Mesothelial cell of epicardium (in vitro differentiated cells): Measurements from ENCODE around the gene TET3. TPM values are rescaled to one million over a fixed set of nuclear protein-coding genes. Genes with fewer than 3 reads are reported as not detected.

Source experiments
- DNase-seq, 2 experiments: peaks; one replicate each; pipeline ENCODE4 v3.0.0; 2021; ENCODE audit warnings: low spot score in 2 of 2; ENCODE audit not compliant: unreplicated experiment in 2 of 2
- H3K27ac Mint-ChIP-seq: 2 replicates; pipeline ENCODE4 v1.8.0; 2021; ENCODE audit warnings: mixed read lengths
- H3K27me3 Mint-ChIP-seq: 2 replicates; pipeline ENCODE4 v1.8.0; 2021; ENCODE audit warnings: low read depth, mixed read lengths
- H3K36me3 Mint-ChIP-seq: 2 replicates; pipeline ENCODE4 v1.8.0; 2021; ENCODE audit warnings: mixed read lengths
- H3K4me1 Mint-ChIP-seq: 2 replicates; pipeline ENCODE4 v1.8.0; 2021; ENCODE audit warnings: mixed read lengths
- H3K4me3 Mint-ChIP-seq: 2 replicates; pipeline ENCODE4 v1.8.0; 2021; ENCODE audit warnings: mild to moderate bottlenecking, moderate library complexity, mixed read lengths
- H3K9me3 Mint-ChIP-seq: 2 replicates; pipeline ENCODE4 v1.8.0; 2021; ENCODE audit warnings: mixed read lengths
- CTCF ChIP-seq: fragments of 200-600 bp; sonication (generic); IDR thresholded peaks from one replicate; pipeline ENCODE4 v1.5.0; 2021; ENCODE audit warnings: antibody characterized with exemption; ENCODE audit not compliant: unreplicated experiment
- total RNA-seq: library from RNA; stranded (reverse); gene quantifications from 3 replicates; pipeline ENCODE4 v1.2.1, GENCODE V29; 2021

The TET3 gene
- total RNA-seq, 1 donor from 2014 or later, result 42.6 TPM

DNA sequence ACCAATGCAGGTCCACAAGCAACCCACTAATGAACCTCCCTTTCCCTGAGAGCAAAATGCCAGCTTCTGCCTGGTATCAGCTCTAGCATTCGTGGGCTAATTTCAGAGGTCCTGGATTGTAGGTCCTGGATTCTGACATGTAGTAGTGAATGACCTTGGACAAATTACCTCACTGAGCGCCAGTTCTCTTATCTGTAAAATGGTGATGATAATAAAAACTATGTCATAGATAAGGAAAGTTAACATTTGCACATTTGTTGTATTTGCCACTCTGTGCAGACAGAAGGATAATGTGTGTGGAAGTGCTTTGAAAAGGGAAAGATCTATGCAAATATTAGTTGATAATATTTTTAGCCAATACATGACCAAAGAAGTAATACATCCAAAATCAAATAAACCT is 4.1 kb upstream of the TET3 start:
- H3K4me3 Mint-ChIP-seq, result peak overlapping the region; percentile 67
- no peak for TF ChIP-seq CTCF
- H3K27ac Mint-ChIP-seq, result no peak overlapping the region
- H3K27me3 Mint-ChIP-seq, result peaks cover 35% of the 10 kb centered on the region
- DNase-seq, result no peak
- no peaks in the 10 kb centered on the region for H3K36me3 Mint-ChIP-seq
- H3K9me3 Mint-ChIP-seq, result no peaks in the 10 kb centered on the region
- H3K4me1 Mint-ChIP-seq, result peaks cover 53% of the 10 kb centered on the region

- no peak for TF ChIP-seq CTCF
- no peaks in the 10 kb centered on the region for H3K36me3 Mint-ChIP-seq
- no peaks in the 10 kb centered on the region for H3K9me3 Mint-ChIP-seq
- H3K27ac Mint-ChIP-seq, result peak overlapping the region; percentile 96
- peaks cover 61% of the 10 kb centered on the region for H3K4me1 Mint-ChIP-seq
- H3K4me3 Mint-ChIP-seq, result peak overlapping the region; percentile 67
- DNase-seq, result peak in 1 of 2 experiments; percentile 48
- peaks cover 35% of the 10 kb centered on the region for H3K27me3 Mint-ChIP-seq
Measured at GRCh38 chr2:73981081-73982001, 3.4 kb upstream of the TET3 start.

GRCh38 chr2:73982140-73982617 is 2.5 kb upstream of the TET3 start:
- no peaks in the 10 kb centered on the region for H3K36me3 Mint-ChIP-seq
- DNase-seq, result no peak
- H3K27me3 Mint-ChIP-seq, result peaks cover 33% of the 10 kb centered on the region
- peak overlapping the region; percentile 67 for H3K4me3 Mint-ChIP-seq
- peak overlapping the region; percentile 96 for H3K27ac Mint-ChIP-seq
- H3K9me3 Mint-ChIP-seq, result no peaks in the 10 kb centered on the region
- TF ChIP-seq CTCF, result no peak
- peaks cover 69% of the 10 kb centered on the region for H3K4me1 Mint-ChIP-seq

DNA sequence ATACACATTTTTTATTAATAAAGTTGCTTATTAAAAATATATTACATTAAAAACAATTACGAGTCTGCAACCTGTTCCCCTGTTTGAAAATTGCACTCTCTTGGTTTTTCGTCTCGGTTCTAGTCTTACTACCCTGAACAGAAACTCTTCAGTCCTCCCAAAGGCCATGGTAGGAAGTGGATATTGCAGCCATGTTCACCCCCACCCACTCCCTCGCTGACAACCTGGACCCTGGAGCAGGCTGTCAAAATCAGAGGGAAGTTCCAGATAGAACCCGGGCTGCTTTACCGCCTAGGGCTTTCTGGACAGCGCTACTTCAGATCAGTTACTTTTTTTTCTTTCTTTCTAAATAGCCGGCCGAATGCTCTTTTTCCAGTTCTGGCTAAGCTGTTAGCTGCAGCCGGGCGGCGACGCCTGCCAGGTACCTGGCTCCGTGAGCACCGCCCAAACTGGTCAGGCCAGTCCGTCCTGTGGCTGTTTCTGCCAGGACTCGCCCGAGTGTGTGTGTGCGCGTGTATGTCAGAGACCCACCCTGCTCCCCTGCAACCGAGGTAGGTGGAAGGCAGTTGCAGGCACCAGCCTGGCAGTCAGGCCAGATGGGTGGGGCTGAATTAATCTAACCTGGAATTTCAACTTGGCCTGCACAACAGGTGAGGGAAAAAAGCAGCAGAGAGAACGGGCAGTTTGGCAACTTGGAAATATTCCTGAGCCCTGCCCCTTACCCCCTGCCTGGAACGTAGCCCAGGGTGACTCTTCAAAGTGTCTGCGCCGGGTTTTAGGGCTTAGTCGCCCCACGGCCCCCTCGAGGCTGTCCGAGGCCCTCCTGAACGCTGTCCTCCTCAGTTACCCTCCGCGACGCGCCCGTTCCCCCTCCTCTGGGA is 1.1 kb upstream of the TET3 start:
- TF ChIP-seq CTCF, result no peak
- Mint-ChIP-seq H3K27me3 (peaks cover 27% of the 10 kb centered on the region), H3K9me3 (no peaks in the 10 kb centered on the region), H3K36me3 (no peaks in the 10 kb centered on the region), H3K27ac (peak overlapping the region; percentile 99), H3K4me1 (peaks cover 80% of the 10 kb centered on the region), H3K4me3 (peak overlapping the region; percentile 81)
- DNase-seq, result peak; percentile 82 to 91

- H3K4me3 Mint-ChIP-seq, result no peak overlapping the region
- H3K36me3 Mint-ChIP-seq, result peaks cover 8% of the 10 kb centered on the region
- no peaks in the 10 kb centered on the region for H3K9me3 Mint-ChIP-seq
- no peak for TF ChIP-seq CTCF
- peak in 1 of 2 experiments; percentile 65 for DNase-seq
- H3K27me3 Mint-ChIP-seq, result peaks cover 20% of the 10 kb centered on the region
- H3K4me1 Mint-ChIP-seq, result peaks cover 77% of the 10 kb centered on the region
- no peak overlapping the region for H3K27ac Mint-ChIP-seq
Measured at GRCh38 chr2:73984922-73985307, 205 bp downstream of the TET3 start.
